Left ventricle myocardium inferior (tissue), 1 donor: ENCODE data around the gene RPL7A. TPM values are rescaled to one million over a fixed set of nuclear protein-coding genes. Genes with fewer than 3 reads are reported as not detected.

Experiments used
- DNase-seq: peaks from one replicate; pipeline ENCODE4 v3.0.0-alpha.2; 2020
- H3K27ac ChIP-seq: fragments of 200-600 bp; replicated peaks from 2 replicates; pipeline ENCODE4 v1.8.0; 2021
- H3K27me3 ChIP-seq: fragments of 200-600 bp; 2 replicates; pipeline ENCODE4 v1.8.0; 2021; ENCODE audit warnings: low read depth
- H3K36me3 ChIP-seq: fragments of 200-600 bp; 2 replicates; pipeline ENCODE4 v1.8.0; 2021
- H3K4me1 ChIP-seq: fragments of 200-600 bp; 2 replicates; pipeline ENCODE4 v1.8.0; 2021
- H3K4me3 ChIP-seq: fragments of 200-600 bp; 2 replicates; pipeline ENCODE4 v1.8.0; 2021; ENCODE audit warnings: mild to moderate bottlenecking, moderate library complexity
- H3K9me3 ChIP-seq: fragments of 200-600 bp; replicated peaks from 2 replicates; pipeline ENCODE4 v1.8.0; 2021
- intact Hi-C: fragments of 100-400 bp; cut with micrococcal nuclease; formaldehyde crosslinking; loops from one replicate; pipeline ENCODE4 v1.11.0; 2022
- total RNA-seq: library from RNA; stranded (reverse); fragmentation: NEBNext Ultra II Directional; extraction: Animal tissue kit (Norgen Biotek cat#: 25700); gene quantifications from one replicate; pipeline ENCODE4 v1.2.1, GENCODE V29; 2021
- TF ChIP-seq, protein P1 (sequence below): fragments of 200-600 bp; IDR thresholded peaks from 2 replicates; pipeline ENCODE4 v1.8.0; 2021; ENCODE audit warnings: antibody characterized with exemption, mild to moderate bottlenecking, borderline replicate concordance
- donor health status: DM: no; HTN: yes; CAD: no; lungs with severe emphysema.

RPL7A gene
- total RNA-seq, 1 donor from 2014 or later: 859 TPM

DNA sequence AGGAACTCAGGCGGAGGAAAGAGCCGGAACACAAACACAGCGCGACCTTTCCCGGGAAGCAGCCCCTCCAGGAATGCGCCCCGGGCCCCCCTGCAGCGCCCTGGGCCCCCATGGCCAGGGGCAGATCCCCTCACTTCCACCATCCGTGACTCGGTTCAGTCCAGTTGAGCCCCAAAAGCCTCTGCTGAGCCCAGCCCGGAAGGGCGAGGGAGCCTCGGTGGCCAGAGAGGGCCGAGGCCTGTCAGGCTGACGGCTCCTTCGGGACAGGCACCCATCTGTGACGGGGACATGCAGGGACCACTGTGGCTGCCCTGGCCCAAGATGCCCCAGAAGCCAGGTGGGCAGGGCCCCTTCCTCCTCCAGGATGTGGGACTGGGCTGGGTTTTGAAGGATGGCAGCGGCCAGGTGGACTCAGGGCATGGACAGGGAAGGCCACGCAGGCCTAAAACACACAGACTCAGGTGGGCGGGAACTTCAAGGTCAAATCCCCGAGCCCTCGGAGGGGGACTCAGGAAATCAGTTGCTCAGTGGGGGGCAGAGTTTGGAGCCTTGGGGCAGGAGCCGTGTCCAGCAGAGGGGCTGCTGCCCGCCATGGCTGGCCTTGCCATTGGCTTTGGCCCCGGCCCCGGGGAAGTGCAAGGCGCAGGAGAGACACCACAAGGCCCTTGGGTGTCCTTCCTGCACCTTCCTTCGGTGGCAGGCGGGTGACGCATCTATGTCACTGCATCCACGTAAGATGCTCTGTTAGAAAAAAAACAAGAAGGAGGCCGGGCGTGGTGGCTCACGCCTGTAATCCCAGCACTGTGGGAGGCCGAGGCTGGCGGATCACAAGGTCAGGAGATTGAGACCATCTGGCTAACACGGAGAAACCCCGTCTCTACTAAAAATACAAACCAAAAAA lies 43.3 kb upstream of the RPL7A start:
- TF ChIP-seq, protein P1, sequence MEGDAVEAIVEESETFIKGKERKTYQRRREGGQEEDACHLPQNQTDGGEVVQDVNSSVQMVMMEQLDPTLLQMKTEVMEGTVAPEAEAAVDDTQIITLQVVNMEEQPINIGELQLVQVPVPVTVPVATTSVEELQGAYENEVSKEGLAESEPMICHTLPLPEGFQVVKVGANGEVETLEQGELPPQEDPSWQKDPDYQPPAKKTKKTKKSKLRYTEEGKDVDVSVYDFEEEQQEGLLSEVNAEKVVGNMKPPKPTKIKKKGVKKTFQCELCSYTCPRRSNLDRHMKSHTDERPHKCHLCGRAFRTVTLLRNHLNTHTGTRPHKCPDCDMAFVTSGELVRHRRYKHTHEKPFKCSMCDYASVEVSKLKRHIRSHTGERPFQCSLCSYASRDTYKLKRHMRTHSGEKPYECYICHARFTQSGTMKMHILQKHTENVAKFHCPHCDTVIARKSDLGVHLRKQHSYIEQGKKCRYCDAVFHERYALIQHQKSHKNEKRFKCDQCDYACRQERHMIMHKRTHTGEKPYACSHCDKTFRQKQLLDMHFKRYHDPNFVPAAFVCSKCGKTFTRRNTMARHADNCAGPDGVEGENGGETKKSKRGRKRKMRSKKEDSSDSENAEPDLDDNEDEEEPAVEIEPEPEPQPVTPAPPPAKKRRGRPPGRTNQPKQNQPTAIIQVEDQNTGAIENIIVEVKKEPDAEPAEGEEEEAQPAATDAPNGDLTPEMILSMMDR: no peak
- Histone ChIP-seq H3K27me3 (peaks cover 62% of the 10 kb centered on the region), H3K9me3 (no peaks in the 10 kb centered on the region), H3K27ac (no peak overlapping the region), H3K36me3 (no peaks in the 10 kb centered on the region), H3K4me1 (no peaks in the 10 kb centered on the region), H3K4me3 (no peak overlapping the region)
- intact Hi-C loops: no loop called here
- no peak for DNase-seq

DNA sequence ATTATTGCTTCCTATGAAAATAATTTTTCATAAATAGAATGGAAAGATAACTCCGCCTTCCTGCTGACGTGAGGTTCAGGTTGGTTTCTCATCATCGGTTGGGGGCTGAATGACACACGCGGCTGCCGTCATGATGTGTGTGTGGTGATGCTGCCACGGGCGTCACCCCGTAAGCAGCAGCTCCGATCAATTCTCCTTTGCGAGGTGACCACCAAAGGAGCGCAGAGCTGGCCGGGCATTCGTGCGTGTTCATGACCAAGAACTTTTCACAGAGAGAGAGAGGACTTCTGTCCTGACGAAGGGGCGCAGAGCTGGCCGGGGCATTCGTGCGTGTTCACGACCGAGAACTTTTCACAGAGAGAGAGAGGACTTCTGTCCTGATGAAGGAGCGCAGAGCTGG lies 42.3 kb upstream of the RPL7A start:
- H3K27me3 ChIP-seq: peaks cover 60% of the 10 kb centered on the region
- H3K4me1 ChIP-seq: no peaks in the 10 kb centered on the region
- no peak overlapping the region for H3K4me3 ChIP-seq
- DNase-seq: no peak
- no peaks in the 10 kb centered on the region for H3K9me3 ChIP-seq
- no peak overlapping the region for H3K27ac ChIP-seq
- no peaks in the 10 kb centered on the region for H3K36me3 ChIP-seq
- TF ChIP-seq, protein P1: no peak
- intact Hi-C loops: no loop called here

DNA sequence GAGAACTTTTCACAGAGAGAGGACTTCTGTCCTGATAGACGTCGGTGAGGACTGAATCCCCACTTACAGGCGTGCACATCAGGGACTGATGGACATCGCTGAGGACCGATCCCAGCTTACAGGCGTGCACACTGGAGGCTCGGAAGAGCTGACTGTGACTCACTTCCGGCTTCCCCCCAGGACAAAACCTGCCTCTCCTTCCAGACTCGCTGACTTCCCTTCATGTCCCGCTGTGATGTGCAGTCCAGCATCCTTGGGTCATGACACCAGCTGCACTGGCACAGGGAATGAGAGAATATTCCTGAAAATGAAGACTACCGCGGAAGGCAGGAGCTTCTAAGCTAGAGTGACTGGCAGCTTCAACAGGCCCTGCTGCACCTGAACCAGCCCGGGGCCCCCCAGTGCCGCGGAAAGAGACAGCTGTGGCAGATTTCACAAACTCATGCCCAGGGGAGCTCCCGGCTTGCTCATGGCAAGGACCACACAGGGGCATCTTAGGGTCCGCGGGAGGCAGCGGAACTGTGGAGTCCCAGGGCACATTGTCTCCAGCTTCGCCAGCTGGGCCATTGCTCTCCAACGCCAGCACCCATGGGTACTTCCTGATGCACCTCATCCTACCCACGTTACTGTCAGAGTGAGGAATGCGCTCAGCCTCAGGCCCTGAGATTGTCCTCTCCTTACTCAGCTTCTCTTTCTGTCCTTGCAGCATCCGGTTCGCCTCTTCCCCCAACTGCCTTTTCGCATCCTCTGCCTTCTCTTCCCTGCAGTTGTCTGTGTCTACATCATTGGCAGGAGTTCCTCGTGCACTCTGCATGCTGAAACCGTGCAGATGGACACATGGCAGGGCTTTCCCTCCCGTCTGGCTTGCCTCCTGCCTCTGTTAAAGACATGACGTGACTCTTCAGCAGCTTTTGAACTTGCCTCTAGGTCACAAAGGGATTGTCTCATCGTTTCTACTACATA lies 41.5 kb upstream of the RPL7A start:
- no peak overlapping the region for H3K4me3 ChIP-seq
- no peak overlapping the region for H3K27ac ChIP-seq
- no peaks in the 10 kb centered on the region for H3K4me1 ChIP-seq
- intact Hi-C loops: no loop called here
- DNase-seq: no peak
- no peaks in the 10 kb centered on the region for H3K36me3 ChIP-seq
- peaks cover 54% of the 10 kb centered on the region for H3K27me3 ChIP-seq
- TF ChIP-seq, protein P1: no peak
- H3K9me3 ChIP-seq: no peaks in the 10 kb centered on the region

DNA sequence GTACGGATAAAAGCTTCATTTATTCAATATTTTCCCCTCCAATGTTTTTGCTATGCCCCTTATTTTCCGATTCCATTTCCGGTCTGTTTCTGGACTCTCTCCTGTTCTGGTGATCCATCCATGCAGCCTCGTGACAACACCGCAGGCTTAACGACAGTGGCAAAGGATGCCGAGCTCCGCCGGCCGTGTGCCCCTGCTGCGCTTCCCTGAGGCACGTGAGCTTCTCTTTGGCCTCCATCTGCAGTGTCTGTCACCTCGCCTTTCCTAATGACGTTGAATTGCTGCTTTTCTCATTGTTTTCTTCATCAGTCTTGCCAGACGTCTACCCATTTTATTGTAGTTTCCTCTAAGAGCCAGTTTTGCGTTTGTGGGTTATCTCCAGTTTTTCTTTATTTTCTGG lies 40.7 kb upstream of the RPL7A start:
- peaks cover 50% of the 10 kb centered on the region for H3K27me3 ChIP-seq
- no peak for DNase-seq
- no peak overlapping the region for H3K27ac ChIP-seq
- H3K4me1 ChIP-seq: no peaks in the 10 kb centered on the region
- H3K9me3 ChIP-seq: no peaks in the 10 kb centered on the region
- TF ChIP-seq, protein P1: no peak
- intact Hi-C loops: no loop called here
- H3K4me3 ChIP-seq: no peak overlapping the region
- H3K36me3 ChIP-seq: no peaks in the 10 kb centered on the region

DNA sequence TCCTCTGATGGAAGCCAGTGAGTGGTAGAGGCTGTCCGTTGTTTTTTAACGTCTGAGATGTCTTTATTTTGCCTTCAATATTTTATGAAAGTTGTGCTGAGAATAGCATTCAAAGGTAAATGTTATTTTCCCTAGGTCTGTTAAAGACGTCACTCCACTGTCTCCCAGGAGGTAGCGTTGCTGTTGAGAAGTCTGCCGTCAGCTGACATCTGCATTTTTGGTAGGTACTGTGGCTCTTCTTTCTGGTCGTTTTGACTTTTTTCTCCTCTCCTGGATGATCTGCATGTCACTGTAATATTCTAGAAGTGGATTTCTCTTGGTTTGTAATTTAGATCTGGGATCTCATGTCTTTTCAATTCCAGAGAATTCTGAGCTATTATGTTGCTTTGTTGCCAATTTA lies 38.4 kb upstream of the RPL7A start:
- TF ChIP-seq, protein P1: no peak
- Histone ChIP-seq H3K4me1 (no peaks in the 10 kb centered on the region), H3K4me3 (no peak overlapping the region), H3K9me3 (no peaks in the 10 kb centered on the region), H3K36me3 (no peaks in the 10 kb centered on the region), H3K27ac (no peak overlapping the region), H3K27me3 (peaks cover 29% of the 10 kb centered on the region)
- no peak for DNase-seq
- intact Hi-C loops: no loop called here
